T follicular helper cell (primary cell): Measurements from ENCODE around the gene PPP1R9A.

ENCODE experiments used
- DNase-seq: peaks from one replicate; pipeline ENCODE4 v3.0.0-alpha.2; 2020; ENCODE audit warnings: low read depth

PPP1R9A gene

DNA sequence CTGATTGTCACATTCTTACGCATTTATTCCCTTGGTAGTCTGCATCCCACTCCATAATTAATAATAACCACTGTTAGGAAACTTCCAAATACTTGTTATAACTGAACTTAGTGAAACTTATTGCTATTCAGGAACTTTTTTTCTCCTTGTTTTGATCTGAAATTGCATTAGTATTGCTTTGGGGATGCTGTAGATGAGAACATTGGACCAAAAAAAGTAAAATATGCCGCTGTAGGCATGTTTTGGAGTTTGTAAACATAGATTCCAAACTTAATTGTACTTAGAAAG, 1.7 kb downstream of the PPP1R9A start:
- no peak for DNase-seq

DNA sequence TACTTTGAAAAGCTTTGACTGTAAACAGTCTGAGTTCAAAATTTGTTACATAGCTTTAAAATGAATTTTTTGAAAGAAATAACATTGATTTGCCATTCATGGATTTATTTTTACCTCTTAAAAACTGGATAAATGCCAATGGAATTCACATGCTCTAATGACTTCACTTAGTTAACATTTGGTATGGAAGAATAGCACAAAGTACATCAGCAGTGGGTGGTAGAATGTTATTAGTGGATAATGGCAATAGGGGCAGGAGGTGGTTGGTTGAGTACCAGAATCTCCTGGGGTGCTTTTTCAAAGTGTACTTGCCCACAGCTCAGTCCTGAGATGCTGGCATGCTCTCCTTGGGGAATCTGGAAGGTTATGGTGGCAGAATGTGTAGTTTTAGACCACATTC, 4.7 kb downstream of the PPP1R9A start:
- no peak for DNase-seq

DNA sequence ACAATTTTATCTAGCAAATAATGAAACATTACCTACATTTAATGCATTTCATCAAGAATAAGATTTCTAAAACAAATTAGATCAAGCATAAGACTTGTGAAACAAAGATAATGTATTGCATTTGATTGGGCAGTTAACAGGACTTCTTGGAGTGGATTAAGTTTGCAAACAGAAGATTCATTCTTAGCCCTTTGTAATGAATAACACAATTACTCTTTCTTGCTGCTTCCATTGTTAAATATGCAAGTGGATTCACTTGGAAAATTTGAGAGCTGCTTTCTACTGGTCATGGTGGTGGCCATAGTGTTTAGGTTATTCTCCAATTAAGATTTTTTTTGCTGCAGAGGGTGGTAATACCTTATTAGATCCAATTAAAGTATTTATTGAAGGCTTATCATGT, 6.0 kb downstream of the PPP1R9A start:
- no peak for DNase-seq

DNA sequence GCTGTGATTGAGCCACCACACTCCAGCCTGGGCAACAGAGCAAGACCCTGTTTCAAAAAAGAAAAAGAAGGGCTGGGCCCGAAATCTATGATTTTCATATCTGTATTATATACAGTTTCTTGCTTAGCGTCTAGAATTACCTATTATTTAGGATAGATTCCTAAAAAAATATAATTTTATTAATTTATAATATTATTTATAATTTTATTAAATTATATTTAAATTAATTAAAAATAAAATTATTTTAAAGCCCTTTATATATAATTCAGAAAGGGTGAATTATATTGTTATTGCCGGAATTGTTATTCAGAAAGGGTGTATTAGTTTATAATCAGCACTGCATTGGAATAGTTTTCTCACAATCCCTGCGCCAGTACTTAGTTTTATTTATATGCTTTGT, 14.5 kb downstream of the PPP1R9A start:
- DNase-seq, result no peak

DNA sequence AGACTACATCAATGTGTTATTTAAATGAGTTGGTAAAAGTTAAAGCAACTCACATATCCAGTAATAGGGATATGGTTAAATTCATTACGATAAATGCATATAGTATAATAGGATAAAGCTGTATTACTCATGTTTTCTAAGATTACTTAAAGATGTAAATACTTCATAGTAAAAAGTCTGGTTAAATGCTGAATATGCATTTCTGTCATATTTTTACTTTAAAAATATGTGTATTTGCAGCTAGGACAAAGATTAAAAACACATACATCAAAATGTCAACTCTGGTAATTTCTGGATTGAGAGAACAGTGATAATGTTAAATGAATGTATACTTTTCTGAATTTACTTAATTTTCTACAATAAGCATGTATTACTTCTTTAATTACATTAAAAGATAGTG, 15.1 kb downstream of the PPP1R9A start:
- DNase-seq, result no peak

DNA sequence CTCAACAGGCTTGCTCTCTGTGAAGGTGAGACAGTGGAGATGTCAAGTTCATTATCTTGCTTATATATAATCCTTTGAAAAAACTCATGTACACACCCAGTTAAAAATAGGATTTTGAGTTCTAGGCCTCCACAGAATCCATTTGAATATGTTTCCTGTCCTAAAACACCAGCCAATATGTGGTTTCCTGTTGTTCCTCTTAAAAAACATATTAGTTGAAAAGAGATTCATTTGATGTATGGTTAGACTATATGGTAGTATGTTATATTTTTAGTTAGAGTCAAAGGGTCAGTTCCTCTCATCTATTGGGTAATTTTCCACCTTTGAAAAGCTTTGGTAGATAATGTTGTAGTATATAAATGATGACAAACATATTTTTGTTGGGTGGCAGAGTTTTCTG, 16.0 kb downstream of the PPP1R9A start:
- DNase-seq, result no peak

DNA sequence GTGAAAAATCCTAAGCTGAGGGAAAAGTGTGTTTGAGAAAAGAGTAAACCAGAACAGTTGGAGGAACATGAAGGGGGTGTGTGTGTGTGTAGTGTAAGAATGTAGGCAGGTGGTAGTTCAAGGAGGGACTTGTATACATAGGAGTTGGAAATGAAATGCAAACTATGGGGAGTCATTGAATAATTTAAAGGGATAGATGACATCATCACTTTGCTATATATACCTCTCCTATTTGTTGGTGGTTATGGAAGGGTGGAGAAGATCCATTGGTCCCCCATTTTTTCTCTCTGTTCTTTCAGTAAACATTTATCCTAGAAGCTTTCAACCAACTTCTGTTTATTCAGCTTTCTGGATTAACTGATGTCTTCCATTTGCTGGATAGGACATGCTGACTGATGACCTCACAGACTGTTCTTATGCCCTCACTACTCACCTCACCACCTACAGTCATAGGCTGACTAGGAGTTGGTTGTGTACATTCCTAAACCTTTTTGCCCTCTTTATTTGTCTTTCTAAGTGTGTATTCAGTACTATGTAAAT, 20.8 kb downstream of the PPP1R9A start:
- no peak for DNase-seq

DNA sequence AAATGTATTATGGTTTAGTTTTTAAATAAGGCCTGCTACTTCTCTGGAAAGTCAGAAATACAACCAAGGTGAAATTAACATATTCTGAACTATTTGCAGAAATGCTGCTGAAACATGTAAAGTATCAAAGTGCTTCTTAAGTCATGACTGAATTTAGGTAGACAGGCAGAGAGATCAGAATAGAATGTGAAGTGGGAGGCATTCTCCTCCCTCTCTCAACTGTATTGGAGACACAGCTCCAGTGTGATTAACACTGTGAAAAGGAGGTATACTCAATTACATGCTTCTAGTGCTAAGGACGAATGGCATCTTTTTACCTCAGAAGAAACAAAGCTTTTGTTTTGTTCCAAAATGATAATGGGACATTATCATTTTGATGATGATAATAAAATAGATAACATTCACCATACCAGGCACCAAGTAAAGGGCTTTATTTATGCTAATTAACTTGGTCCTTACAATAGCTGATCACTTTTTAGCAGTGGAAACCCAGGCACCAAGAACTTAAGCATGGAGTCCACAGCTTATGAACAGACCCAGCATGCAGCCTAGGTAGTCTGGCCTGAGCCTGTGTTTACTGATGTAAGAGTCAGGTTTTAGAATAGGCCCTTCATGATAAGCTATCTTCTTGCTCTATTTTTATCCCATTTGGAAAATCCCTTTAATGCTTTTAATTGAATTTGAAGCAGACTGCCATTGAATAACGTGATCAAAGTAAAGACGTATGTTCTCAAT, 26.0 kb downstream of the PPP1R9A start:
- DNase-seq, result no peak

DNA sequence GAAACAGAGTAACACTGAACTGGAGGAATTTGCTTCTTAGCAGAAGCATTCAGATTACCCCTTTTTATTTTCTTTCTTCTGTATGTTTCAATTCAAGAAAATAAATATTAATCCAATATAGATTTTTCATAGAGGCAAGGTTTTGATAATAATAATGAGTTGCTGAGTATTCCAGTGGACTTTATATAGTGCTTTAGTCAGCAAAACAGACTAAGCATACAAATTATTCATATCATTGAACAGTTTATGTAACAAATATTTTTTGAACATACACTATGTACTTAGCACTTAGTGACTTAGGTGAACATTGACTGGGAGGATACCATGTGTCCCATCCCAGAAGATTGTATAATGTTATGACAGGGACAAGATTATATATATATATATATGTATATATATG, 32.0 kb downstream of the PPP1R9A start:
- DNase-seq, result no peak

DNA sequence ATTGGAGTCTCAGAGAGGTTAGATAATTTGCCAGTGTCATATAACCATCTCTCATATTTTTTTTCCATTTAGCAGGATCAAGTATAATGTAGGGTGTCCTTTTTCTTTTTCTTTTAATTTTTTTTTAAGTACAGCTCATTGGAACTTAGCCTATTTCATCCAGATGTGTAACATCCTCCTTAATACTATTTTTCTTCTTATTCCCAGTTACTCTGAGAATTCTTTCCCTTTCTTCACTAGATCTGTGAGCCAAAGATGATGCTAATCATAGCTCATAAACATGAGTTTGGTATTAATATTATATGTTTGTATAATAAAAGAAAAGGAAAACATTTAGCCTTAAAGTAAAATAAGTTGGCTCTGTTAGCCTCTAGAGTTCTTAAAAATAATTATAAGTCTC, 32.8 kb downstream of the PPP1R9A start:
- DNase-seq, result no peak

DNA sequence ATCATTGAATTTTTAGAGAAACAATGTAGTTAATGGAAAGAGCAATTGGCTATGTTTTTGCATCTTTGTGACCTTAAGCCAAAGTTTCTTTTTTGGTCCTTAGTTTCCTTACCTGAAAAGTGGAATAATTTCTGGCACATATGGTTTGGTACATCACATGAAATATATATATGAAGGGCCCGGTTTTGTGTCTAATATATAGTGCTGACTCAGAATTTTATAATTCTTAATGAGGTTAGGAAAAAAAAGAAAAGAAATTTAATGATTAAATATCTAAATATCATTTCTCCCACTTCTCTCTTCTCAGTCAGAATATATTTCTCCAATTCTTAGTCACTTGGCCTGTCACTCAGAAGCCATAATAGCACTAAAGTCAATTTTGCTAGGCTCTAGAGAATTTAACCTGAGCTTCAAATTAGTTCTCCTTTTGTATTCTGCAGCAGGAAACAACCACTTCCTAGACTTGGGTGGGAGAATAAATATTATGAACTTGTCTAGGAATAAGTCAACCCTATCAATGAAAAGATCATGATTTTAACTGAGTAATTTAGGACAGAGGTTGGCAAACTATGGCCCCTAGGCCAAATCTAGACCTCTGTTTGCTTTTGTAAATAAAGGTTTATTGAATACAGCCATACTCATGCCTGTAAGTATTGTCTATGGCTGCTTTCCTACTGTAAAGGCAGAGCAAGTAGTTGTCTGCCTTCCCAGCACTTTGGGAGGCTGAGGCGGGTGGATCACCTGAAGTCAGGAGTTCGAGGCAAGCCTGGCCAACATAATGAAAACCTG, 34.6 kb downstream of the PPP1R9A start:
- no peak for DNase-seq

DNA sequence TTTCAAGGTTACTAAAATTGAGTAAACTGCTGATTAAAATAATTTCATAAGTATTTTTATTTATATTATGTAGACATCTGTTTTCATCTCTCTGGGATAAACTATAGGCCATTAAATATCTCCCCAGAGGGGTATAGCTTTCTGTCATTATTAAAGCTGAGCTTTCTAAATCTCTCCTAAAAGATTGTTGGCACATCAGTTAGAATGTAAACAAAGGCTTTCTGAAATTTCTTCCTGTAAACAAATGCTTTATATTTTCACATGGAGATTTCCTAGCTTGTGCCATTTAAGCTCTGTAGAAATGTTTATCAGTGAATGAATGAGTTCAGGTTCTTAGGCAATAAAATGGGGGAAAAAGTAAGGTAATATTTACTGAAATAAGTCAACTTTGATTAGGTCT, 35.7 kb downstream of the PPP1R9A start:
- no peak for DNase-seq

DNA sequence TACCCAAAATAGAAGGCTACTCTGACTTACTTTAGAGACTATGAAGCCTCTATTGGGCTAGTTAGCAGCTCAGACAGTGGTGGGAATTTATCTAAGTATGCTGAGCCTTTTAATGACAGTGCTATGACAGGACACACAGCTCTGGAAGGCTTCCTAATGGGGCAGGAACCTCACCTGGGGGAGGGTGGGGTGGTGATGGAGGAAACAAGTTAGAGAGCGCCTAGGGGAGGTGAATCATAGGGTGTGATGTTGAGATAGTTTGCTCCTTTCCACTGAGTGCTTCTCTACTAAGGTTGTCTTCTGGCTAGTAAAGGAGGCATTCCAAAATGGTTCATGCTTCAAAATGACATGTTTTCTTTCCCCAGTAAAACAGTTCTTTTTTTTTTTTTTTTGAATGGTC, 42.1 kb downstream of the PPP1R9A start:
- no peak for DNase-seq

DNA sequence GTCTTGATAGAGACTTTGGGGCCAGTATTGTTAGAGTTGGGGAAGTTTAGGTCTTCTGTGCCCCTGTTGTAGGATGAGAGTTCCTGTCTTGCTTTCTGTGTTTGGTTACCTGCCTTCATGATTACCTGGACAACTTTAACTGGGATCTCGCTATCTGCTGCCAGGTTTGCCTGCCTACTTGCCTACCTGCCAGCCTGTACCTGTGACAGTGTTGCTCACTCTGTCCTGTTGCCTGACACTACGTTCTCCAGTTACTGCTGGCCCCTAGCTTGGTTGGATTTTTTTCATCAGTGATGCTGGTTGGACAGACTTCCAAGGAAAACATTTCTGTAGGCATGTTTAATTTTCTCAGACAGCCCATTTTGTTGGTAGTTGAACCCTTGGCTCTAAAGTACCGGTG, 48.4 kb downstream of the PPP1R9A start:
- no peak for DNase-seq

DNA sequence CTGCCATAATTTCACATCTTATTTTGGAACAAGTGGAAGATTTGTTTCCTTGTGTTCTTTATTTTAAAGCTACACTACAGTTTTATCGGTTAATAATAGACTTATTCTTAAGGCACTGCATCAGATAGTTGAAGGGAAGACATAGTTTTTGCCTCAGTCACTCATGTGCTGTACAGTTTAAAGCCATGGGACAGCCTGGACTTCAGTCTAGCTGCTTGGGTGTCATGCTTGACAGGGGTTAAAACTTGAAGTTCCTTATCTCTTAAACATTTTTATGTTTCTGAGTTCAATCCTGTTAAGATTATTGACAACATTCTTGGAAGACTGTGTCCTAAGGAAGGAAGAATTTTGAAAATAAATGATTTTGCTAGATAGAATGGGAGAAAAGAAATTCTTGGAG, 49.7 kb downstream of the PPP1R9A start:
- DNase-seq, result no peak

DNA sequence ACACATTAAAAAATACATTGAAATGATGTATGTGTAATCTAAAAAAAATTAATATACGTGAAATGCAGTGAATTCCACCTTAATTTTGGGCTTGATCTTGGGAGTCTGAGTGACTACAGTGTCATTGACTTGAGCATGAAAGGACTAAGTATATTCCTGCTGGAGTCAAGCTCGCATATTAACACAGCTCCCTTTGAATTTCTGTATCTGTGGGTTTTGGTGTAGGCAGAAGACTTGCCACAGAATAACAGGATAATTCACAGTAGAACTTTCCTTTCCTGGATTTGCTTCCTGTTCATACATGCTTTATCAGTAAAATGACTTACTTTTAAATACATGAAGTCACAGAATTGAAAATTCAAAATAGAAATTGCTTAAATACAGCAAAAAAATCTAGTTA, 55.3 kb downstream of the PPP1R9A start:
- DNase-seq, result no peak

DNA sequence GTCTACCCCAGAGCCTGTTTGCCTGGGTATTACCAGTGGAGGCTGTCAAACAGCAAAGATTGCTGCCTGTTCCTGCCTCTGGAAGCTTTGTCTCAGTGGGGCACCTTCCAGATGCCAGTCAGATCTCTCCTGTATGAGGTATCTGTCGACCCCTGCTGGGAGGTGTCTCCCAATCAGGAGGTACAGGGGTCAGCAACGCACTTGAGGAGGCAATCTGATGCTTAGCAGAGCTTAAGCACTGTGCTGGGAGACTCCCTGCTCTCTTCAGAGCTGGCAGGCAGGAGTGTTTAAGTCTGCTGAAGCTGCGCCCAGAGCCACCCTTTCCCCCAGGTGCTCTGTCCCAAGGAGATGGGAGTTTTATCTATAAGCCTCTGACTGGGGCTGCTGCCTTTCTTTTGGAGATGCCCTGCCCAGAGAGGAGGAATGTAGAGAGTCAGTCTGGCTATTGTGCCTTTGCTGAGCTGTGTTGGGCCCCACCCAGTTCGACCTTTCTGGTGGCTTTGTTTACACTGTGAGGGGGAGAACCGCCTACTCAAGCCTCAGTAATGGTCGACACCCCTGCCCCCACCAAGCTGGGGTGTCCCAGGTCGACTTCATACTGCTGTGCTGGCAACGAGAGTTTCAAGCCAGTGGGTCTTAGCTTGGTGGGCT, 62.2 kb downstream of the PPP1R9A start:
- DNase-seq, result no peak

DNA sequence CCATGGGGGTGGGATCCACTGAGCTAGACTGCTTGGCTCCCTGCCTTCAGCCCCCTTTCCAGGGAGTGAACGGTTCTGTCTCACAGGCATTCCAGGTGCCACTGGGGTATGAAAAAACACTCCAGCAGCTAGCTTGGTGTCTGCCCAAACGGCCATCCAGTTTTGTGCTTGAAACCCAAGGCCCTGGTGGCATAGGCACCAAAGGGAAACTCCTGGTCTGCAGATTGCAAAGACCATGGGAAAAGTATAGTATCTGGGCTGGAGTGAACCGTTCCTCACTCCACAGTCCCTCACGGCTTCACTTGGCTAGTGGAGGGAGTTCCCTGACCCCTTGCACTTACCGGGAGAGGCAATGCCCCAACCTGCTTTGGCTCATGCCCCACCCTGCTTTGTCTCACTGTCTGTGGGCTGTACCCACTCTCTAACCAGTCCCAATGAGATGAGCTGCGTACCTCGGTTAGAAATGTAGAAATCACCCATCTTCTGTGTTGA, 62.7 kb downstream of the PPP1R9A start:
- DNase-seq, result no peak

DNA sequence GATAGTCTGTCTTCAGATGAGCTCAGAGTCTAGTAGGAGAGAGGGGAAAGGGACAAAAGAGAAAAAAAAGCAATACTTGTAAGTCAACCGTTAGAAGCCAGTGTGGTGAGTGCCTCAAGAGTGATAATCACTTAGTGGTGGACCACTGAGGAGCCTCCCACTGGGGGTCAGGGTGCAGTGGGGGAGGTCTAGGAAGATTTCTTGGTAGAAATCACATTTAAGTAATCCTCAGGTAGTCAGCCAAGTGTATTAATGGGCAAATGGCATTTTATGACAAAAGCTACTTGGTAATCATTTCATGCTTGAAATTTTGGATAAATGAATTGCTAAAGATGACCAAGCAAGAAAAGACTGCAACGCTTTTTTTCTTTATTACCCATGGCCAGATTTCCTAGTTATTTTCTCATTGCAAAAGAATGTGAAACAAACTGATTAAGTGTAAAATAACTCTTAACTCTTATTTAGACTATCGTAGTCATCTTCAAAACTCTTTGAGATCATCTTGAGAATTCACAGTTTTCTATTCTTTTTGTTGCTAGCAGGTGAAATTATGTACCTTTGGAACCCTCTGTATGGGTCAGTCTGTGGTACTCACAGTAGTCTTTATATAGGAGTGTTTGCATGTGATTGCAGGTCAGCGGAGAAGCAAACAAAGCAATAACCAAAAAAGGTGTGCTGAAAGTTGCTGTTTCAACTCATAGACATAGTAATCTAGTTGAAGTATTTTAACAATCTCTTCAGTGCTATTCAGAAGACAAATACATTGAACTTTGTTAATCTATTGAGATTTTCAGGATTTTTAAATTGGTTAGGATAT, 63.9 kb downstream of the PPP1R9A start:
- no peak for DNase-seq

DNA sequence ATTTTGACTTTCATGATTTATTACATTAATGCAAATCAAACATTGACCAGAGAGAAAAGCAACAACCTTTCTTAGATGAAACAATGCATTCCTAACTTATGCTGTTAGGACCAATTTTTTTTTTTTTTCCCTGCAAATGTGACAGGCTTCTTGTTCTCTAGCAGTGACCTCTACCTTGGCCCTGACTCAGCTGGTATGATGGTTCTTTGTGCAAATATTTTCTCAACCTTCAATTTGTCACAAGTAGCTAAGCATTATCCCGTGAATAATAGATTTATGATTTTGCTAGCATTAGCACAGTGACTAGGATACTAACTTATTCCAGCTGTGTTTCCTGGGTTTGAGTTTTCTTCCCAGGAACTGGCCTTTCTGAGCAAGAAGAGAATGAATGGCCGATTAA, 64.9 kb downstream of the PPP1R9A start:
- no peak for DNase-seq

DNA sequence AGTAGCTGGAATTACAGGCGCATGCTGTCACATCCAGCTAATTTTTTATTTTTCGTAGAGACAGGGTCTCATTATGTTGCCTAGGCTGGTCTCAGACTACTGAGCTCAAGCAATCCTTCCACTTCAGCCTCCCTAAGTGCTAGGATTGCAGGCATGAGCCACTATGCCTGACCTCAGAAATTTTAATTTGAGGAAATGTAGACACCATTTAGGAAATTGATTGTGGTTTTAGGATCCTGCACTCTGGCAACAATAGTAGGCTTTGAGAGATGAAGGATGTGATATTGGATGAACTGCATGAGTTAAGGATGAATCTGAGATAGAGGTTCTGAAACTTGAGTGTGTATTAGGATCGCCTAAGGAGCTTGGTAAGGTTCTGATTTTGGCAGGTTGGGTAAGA, 66.5 kb downstream of the PPP1R9A start:
- no peak for DNase-seq

DNA sequence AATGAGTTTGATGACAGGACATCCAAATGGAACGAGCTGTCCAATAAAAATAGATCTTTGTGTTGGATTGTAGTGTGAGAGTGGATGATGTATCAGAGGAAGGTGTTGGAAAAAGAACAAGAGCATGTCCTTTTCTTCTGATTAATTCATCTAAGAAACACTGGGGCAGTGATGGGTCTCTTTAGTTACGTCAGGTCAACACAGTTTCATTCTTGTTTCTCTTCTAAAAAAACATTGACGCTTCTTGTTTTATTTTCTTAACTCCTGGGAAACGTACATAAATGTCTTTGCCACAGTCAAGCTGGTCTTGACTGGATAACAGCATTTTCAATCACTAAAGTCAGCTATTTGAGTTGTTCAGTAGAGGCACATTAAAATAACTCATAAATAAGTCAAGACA, 67.0 kb downstream of the PPP1R9A start:
- DNase-seq, result no peak
